HG03045 (cell line): ENCODE results near the gene DYNC1I2.
A peak's percentile ranks its signal among the peaks of the same experiment; 100 is the strongest.

ENCODE experiments used
- ATAC-seq: cut with Tn5 transposase; IDR thresholded peaks from one replicate; pipeline ENCODE4 v1.9.1; 2021; ENCODE audit warnings: mild to moderate bottlenecking, moderate library complexity; ENCODE audit not compliant: unreplicated experiment

The DYNC1I2 gene

DNA sequence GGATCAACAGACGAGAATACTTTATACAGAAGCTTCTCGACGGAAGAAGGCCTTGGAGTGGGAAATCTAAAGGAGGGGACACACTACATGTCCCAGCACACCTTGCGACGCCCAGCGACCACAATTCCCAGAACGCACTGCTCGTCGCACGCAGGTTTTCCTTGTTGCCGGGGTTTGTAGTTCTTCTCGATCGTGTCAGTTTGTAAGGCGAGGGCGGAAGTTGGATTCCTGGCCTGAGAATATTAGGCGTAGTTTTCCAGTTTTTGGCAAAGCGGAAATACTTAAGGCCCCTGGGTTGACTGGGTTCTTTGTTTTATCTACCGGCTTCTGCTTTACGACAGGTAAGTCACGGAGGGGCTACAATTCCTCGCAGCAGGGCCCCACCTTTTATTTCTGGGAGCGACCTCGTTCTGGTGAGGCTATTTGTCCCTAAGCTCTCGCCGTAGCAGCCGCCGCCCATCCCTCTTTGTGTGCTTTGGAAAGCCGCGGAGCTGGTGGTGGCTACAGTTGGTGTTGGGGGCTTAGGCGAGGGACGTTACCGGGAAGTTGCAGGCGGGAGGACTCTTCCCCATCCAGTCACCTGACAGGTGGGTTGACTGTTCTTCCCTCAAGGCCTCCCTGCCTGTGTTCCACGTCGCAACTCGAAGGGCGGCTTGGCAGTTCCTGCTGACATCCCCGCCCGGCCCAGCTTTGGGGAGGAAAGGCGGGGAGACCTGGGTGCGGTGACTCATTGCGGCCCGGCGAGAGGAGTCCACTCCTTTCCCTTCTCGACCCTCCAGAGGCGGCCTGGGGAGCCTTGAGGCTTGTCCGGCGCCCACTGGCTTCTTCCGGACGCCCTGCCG, at the start of gene DYNC1I2:
TSS of gene DYNC1I2 (plus strand) at position 183 of the 842 bp plus-strand sequence. CDS start 2,687 bp downstream, outside the sequence.
- peak; percentile 87 for ATAC-seq

DNA sequence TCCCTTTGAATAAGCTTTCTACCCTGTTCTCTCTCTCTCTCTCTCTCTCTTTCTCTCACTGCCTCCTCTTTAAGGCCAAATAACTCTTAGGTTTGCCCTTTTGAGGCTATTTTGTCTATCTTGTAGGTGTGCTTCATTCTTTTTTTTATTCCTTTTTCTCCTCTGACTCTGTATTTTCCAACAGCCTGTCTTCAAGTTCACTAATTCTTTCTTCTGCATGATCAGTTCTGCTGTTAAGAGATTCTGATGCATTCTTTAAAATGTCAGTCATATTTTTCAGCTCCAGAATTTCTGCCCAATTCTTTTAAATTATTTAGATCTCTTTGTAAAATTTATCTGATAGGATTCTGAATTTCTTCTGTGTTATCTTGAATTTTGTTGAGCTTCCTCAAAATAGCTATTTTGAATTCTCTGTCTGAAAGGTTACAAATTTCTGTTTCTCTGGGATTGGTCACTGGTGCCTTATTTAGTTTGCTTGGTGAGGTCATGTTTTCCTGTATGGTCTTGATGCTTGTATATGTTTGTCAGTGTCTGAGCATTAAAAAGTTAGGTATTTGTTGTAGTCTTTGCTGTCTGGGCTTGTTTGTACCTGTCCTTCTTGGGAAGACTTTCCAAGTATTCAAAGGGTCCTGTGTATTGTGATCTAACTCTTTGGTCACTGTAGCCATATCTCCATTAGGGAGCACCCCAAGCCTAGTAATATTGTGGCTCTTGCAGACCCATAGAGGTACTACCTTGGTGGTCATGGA, 35.4 kb upstream of the DYNC1I2 start:
- ATAC-seq: no peak

DNA sequence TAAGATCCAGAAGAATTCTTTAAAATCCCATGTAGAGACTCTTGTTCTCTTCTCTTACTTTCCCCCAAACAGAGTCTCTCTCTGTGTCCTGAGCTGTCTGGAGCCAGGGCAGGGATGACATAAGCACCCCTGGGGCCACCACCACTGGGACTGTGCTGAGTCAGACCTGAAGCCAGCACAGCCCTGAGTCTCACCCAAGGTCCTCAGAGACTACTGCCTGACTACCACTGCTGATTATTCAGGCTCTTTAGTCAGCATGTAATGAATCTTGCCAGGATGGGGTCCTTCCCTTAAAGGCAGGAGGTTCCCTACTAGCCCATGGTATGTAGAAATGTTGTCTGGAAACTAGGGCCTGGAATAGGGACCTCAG, 34.9 kb upstream of the DYNC1I2 start:
- ATAC-seq: peak; percentile 59

DNA sequence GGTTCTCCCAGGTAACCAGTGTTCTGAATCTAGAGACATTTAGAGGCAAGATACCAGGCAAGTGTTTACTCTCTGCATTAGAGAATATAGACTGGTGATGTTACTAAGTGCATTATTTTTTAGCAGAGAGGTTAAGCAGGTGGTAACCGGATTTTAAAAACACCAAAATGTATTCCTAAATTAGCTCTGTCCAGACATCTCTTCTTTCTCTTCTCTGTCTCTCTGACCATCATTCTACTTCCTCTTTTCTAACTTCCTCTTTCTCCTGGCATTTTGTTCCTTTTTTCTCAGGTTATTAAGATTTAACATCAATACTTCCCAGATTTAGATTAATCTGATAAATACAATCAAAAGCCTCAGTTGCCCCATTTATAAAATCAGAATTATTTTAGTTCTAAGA, 31.7 kb upstream of the DYNC1I2 start:
- ATAC-seq: no peak

DNA sequence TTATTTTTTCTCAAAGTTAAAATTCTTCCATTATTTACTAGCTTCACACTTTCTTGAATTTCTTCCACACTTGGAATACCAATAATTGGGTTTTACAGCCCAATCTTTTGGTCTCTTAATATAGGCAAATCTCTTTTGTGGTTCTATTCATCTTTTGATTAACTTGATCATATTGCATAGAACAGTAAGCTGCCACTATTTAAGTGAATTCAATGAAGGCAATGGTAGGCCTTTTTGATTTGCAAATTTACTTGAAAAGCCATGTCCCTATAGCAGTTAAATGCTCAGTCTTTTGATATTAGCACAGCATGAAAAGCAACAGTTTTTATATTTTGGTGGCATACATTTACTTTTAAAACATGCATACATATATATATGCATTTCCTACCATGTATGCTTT, 20.2 kb upstream of the DYNC1I2 start:
- no peak for ATAC-seq

DNA sequence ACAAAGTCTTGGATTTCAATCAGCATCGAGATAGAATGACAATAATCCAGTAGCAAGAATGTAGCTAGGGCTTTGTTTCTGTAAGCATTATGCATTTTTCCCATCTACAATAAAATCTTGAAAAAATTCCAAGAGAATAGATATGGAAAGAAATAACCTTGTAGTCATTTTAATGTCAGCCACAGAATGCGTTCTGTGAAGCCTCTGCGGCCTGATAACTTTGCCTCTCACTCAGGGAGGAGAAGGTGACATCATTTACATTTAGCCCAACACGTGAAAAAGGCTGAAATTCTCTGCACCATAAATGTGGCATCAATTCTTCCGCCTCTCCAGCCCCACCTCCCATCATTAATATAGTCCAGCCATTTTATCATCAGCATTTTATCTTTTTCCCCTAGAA, 19.1 kb upstream of the DYNC1I2 start:
- ATAC-seq: no peak

DNA sequence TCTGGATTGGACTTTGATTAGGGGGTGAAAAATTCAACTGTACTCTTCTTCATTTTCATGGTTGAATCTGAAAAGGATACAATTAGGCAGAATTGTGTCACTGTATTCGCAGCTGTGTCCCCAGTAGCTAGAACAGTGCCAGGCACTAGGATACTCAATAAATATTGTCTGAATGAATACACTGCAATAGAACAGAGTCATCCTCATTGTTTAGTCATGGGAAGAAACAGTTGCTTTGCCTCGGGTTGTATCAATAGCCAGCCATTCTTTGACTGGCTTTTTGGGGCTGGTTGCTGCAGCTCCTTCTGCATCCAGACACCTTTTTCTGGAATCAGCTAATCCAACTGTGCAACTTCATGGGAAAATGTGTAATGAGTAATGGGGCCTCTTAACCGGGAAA, 18.1 kb upstream of the DYNC1I2 start:
- no peak for ATAC-seq

DNA sequence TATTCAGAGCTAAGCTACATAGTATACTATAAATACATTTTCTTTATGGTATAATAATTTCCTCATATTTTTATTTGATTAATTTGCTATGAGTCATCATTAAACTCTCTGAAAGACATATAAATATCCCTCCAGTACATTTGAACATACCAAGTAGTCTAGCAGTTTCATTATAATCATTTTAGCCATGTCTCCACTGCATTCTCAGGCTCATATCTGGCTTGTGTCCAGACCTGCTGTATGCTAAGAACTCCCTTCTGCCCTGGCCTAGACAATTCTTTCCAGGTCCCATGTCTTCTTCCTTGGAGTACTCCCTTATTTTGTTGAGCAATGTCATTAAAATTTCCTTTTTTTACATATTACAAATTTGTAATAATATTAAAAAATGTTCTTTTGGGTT, 16.6 kb upstream of the DYNC1I2 start:
- ATAC-seq: no peak

DNA sequence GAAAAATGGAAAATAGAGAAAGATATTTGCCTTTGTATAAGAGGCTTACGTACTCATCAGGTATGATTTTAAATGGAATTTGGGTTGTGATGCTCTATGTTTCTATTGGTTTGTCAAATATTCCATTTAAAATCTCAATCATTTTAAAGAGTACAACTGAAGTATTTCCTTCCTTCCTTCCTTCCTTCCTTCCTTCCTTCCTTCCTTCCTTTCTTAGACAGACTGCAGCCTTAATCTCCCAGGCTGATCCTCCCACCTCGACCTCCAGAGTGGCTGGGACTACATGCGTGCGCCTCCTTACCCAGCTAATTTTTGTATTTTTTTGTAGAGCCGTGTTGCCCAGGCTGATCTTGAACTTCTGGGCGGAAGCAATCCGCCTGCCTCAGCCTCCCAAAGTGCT, 15.4 kb upstream of the DYNC1I2 start:
- no peak for ATAC-seq

DNA sequence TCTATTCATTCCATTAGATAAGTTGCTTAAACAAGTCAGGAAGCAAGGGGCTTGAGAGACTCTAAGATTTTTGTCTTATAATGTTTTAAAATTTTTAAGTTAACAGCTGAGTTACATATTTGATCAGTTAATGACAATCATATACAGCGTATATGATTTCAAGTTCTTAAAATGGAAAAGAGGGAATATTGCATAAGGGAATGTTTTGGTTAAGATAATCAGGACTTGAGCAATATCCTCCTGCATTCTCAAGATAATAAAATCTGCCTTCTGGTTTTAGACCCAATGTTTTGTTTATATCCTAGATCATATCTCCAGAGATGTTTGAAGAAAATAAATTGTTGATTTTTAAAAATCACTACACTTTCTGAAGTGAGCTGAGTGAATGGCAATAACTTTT, 13.4 kb upstream of the DYNC1I2 start:
- no peak for ATAC-seq

DNA sequence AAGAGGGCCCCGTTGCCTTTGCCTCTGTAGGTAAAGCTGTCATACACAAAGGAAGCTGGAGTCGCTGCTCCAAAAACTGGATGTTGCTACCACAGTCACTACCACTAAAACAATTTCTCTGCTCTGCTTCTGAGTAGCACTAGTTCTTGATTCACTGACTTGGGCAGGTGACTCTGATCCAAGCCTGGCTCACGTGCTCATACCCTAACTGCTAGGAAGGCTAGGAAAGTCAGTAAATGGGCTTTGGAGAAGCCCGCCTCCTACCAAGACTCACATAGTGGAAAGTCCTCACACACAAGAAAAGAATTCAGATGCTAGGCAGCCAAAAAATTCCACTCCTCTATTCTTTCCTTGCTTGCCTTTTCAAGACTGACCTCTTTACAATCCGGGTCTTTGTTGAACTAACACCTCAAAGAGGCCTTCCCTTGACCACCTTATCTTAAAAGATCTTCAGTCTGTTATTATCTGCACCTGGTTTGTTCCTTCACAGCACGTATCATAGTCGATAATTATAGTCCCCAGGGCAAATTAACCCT, 11.4 kb upstream of the DYNC1I2 start:
- ATAC-seq: no peak

DNA sequence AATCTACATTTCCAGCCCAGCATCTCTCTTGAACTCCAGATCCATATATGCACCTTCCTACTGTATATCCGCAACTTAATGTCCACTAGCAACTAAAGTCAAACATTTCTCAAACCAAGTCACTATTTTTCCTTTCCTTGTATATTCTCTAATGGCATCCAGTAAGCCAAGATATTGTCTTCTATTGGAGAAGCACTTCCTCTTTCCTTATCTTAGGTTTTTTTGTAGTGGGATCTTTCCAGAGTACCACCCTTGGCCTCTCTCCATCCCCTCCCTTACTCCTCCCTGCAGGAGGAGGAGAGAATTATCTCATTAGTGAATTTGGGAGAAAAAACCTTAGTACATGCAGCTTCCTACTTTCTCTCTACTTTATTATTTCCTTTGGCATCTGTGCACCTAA, 8.7 kb upstream of the DYNC1I2 start:
- ATAC-seq: no peak

DNA sequence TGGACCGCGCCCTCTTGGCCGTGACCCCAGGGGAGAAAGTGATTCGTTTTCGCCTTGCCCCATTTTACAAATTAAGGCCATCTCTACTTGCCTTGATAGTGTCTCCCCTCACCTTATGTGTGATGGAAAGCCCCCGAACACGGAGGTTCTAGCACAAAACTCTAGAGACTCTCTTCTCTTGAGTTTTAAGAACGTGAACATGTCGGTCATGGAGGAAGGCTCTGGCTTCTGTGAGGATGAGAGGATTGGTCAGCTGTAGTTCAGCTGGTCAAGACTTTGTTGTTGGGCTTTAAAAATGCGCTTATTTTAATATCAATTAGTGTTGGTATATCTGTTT, 828 bp downstream of the DYNC1I2 start:
- peak; percentile 8 for ATAC-seq

DNA sequence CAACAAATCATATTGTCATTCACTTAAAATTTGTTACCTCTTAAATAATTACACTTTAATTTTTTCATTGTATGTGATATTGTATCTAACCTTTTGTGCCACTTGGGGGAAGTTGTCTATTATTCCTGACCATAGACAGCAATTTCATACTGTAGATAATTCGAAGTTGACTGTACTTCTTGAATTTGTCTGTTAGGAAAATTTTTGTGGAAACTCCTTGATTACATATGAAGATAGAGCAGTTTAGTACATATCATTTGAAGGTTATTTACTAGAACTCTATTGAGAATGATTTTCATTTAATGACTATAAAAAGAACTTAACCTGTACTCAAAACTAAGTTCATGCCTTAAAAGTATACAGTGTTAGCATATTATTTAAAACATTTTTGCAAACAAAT, 5.1 kb downstream of the DYNC1I2 start:
- ATAC-seq: no peak

DNA sequence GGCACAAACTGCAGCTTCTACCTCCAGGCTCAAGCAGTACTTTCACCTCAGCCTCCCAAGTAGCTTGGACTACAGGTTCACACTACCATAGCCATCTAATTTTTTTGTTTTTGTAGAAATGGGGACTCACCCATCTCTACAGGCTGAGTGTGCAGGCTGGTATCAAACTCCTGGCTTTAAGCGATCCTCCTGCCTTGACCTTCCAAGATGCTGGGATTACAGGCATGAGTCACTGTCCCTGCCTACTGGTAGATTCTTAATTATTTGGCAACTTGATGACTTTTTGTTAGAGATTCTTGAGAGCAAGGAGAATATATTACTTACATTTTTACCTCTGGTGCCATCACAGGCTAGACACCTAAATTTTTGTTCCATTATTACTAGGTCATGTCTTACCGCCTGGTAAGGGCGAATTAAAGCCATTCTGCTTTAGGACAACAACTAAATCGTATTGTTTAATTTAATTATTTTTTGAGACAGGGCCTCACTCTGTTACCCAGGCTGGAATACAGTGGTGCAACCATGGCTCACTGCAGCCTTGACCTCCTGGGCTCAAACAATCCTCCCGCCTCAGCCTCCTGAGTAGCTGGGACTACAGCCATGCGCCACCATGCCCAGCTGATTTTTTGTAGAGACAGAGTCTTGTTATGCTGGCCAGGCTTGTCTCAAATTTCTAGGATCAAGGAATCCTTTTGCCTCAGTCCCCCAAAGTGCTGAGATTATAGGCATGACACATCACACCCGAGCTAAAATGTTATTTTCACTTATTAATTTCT, 15.7 kb downstream of the DYNC1I2 start:
- no peak for ATAC-seq

DNA sequence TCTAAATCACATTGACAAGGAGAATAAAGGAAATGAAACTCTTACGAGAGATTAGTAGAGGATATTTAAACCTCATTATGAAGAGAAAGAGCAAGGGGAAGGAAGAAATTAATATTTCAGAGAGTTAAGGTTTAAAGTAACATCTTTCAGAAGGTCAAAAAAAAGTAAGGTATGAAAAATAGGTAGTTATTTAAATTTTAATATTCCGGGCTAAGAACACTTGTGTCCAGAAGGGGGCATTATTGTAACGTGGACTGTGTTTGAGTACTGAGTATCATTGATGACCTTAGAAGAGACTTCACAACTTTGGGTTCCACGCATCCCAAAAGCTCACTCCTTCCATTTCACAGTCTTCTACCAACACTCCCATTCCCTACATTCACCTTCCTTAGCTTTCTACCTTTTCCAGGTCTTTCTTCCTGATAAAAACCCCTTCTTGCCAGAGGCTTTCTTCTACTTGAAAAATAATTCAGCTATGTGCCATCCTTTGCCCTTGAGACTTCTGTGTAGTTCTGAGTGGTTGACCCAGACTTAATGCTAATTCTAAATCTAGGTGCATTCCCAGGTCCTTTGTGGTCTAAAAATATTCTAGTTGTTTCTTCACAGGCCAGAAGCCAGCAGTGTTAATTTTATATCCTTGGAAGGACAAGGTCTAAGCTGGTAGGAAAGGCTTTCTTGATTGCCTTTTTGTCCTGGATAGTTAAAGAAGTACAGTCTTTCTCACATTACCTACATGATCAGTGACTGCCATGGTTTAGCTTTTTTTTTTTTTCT, 16.5 kb downstream of the DYNC1I2 start:
- no peak for ATAC-seq

DNA sequence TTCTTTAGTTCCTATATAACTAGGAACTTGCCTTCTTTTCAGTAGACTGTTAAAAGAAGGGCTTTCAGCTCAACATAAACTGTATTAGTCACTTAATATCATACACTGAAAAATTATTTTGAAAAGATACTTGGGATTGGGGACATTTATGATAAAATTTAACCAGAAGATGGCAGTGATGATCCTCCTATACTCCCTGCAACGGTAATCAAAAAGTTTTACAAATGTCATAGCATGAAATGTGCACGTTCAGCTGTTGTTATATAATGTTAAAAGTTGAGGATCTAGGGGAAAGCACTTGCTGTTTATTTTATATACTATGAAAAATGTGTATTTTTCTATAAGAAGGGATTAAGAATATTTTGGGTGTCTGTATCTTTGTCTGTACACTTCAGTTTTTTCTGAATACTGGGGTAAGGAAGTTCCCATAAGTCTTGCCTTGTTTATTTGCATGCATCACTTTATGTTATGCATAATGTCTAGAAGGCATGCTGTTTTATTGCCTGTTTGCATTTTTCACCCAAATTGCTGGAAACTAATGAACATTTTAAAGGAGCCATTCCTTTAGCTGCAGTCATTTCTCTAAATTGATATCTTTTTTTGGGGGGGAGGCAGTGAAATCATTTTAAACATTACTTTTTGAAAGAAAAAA, 19.0 kb downstream of the DYNC1I2 start:
- no peak for ATAC-seq

DNA sequence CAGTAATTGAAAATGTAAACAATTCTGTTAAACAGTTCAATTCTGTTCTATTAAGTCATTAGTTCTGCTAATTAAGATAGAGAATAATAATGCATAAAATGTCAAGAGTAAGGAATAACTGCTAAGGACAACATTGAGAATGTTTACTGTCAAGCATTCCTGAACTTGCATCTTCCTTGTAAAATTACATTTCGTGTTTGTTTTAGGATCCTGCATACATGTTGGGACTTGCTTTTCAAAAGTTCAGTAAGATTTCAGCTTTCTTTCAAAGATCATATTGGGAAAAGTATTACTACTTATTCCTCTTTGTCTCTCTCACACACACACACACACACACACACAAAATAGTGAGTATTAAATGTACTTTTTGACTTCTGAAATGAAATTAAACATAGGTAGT, 20.5 kb downstream of the DYNC1I2 start:
- ATAC-seq: no peak

DNA sequence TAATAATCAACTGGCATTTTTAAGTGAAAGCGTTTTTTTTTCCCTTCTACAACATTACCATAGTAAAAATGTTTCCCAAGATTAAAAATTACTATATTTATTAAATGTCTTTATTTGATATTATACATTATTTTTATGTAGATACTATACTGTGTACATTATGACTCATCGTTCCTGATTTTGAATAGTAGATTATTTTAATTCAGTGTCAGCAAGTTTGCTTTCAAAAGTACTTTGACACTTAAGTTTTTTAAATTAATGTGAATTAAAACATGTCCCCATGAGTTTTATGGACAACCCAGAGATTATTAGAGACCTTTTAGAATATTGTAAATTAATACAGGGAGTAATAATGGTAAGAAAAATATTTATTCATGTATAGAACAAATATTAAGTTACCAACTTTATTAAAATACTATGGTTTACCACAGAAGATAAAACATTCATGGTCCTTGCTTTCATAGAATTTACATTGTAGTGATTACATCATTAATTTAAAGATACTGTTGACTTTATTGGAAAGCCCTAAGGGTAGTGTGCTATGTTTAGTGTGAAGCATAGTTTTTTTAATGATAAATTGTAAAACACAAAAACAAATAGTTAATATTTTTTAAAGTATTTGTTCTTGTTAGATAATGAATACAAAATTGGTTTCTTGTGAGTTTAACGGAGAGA, 21.9 kb downstream of the DYNC1I2 start:
- no peak for ATAC-seq

DNA sequence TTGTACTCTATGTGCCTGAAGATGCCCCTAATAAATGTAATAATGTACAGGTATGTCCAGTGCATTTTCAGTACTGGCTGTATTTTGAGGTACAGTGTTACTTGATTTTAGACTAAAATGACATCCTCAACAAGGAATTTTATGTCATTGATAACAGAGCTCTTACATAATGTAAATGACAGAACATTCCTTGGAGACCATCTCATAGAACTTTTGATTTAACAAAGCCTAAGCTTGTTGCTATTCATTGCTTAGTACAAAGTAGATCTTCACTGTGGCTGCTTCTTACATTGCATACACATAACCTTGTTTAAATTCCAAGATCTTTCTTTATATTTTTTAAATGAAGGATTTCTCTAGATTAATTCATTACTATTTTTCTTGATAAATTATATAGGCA, 24.1 kb downstream of the DYNC1I2 start:
- no peak for ATAC-seq
